GM20000 (cell line): Measurements from ENCODE around the gene EXPH5.

ENCODE experiments used
- DNase-seq: peaks from one replicate; pipeline ENCODE4 v3.0.0; 2012; ENCODE audit warnings: low spot score
- TF ChIP-seq, protein P1 (sequence below): IDR thresholded peaks from 2 replicates; pipeline ENCODE4 v1.5.1; 2012; ENCODE audit warnings: mild to moderate bottlenecking, control low read depth; ENCODE audit errors: extremely low read depth, missing control alignments

The EXPH5 gene

DNA sequence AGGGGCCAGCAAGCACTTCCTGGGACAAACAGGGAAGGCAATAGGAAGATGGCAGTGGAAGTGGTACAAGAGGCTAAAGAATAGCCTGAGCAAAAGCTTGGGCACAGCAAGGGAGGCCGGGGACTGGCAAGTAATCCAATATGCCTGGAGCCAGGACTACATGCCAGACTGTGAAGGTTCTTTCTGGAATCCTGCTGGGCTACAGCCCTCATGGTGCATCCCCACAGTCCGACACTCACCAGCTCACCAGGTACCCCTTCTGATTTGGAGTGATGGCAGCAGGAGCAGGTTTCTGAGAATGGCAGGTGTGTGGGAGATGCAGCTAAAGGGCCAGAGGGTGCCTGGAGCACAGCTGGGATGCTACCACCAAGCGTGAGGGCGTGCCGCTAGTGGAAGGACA lies 63.1 kb downstream of the EXPH5 start:
- DNase-seq = no peak
- TF ChIP-seq, protein P1, sequence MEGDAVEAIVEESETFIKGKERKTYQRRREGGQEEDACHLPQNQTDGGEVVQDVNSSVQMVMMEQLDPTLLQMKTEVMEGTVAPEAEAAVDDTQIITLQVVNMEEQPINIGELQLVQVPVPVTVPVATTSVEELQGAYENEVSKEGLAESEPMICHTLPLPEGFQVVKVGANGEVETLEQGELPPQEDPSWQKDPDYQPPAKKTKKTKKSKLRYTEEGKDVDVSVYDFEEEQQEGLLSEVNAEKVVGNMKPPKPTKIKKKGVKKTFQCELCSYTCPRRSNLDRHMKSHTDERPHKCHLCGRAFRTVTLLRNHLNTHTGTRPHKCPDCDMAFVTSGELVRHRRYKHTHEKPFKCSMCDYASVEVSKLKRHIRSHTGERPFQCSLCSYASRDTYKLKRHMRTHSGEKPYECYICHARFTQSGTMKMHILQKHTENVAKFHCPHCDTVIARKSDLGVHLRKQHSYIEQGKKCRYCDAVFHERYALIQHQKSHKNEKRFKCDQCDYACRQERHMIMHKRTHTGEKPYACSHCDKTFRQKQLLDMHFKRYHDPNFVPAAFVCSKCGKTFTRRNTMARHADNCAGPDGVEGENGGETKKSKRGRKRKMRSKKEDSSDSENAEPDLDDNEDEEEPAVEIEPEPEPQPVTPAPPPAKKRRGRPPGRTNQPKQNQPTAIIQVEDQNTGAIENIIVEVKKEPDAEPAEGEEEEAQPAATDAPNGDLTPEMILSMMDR = no peak

DNA sequence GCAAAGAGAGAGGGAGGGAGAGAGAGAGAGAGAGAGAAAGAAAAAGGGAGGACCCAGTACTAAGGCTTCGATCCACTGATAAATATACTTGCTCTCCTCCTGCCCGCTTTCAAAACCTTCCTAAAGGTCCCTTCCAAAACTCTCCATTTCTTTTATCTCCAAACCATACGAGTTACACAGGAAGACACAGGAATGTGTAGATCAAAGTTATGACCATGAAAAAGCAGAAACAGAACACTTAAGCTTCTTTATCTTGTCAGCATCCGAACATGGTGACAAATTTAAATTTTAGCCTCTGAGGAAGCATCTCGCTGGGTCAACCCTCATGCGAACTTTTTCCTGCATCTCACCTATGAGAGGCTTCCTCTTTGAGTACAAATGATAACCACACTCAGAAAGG lies 66.2 kb downstream of the EXPH5 start:
- TF ChIP-seq, protein P1 = no peak
- DNase-seq = no peak

DNA sequence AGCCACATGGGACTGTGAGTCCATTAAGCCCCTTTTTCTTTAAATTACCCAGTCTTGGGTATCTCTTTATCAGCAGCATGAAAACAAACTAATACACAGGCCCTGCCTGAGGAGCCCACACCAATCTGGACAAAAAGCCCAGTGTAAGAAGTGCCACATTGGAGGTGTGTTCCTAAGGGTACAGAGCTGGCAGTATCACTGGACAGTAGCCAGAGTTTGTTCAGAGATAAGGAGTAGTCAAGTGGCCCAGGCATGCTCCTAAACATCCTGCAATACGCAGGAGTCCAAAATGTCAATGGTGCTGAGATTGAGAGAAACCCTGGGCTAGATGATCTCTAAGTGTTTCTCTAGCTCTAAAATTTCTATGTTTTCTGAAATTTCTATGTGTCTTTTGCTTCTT lies 68.4 kb downstream of the EXPH5 start:
- no peak for DNase-seq
- TF ChIP-seq, protein P1 = no peak

DNA sequence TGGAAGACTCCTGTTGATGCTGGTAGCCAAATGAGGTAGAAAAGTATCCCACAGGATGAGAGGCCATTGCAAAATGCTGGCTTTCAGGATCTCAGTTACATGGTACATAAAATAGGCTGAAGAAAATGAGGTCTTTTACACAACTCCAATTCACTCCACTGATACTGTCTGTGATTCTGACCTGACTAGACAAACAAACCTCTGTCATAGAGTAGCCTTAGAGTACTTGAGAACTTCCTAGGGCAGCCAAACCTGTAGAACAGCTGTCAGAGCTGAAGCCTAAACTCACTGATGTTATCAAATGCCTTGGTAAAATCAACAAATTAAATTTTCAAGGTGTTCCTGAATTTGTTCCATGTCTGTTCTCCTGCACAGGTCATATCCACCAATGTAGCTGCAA lies 69.1 kb downstream of the EXPH5 start:
- no peak for DNase-seq
- TF ChIP-seq, protein P1 = no peak

DNA sequence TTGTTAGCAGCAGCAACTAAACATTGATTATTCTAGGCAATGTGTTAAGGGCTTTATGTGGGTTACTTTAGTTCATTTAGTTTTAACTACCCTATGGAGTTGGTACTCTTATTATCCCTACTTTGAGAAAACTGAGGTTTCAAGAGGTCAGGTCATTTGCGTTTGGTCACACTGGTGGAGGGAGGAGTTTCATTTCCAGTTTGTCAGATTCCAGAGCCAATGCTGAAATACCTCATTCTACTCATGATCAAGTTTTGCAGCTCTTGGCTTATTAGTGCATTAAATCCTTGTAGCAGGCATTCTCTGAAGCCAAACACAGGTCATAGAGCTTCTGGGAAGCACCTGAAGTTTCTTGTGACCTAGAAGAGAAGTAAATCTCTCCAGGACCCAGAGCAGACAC lies 71.2 kb downstream of the EXPH5 start:
- DNase-seq = no peak

DNA sequence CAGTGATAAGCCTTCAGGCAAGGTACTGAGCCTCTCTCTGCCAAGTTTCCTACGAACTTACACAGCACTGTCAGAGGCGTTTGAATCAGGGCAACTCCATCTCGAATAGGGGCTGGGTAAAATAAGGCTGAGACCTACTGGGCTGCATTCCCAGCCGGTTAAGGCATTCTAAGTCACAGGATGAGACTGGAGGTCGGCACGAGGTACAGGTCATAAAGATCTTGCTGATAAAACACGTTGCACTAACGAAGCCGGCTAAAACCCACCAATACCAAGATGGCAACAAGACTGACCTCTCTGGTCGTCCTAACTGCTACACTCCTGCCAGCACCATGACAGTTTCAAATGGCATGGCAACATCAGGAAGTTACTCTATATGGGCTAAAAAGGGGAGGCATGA lies 75.0 kb downstream of the EXPH5 start:
- DNase-seq = no peak
- TF ChIP-seq, protein P1 = no peak

More for the DNA sequence above, 71.2 kb downstream of the EXPH5 start:
- TF ChIP-seq, protein P1 = no peak

DNA sequence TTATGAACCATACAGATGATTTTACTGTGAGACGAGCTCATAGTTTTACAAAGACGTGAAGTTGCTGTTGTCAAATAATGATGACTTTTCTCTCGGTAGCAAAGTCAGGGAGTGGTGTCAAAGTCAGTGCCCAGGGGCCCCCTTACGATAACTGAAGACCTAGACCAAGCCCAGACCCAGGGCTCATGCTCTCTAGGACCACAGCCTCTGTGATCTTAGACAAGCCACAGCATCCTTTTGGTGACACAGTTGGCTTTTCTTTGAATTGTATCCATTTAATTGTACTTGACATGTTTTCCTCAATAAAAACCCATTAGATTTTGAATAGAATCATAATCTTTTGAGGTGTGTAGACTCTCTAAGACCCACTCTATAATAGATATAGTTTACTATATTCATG lies 77.4 kb downstream of the EXPH5 start:
- DNase-seq = no peak

More for the DNA sequence above, 77.4 kb downstream of the EXPH5 start:
- TF ChIP-seq, protein P1 = no peak
